H1 (cell line): Measurements from ENCODE around the gene KLHL8. TPM values are rescaled to one million over a fixed set of nuclear protein-coding genes. Genes with fewer than 3 reads are reported as not detected.

Experiments
- CEBPB ChIP-seq: IDR thresholded peaks from 2 replicates; pipeline ENCODE4 v1.6.1; 2012; ENCODE audit warnings: low read depth, low read length
- FOSL1 ChIP-seq: IDR thresholded peaks from 2 replicates; pipeline ENCODE4 v1.6.1; 2011; ENCODE audit warnings: mild to moderate bottlenecking, low read depth, low read length, moderate library complexity; ENCODE audit not compliant: insufficient read depth
- HDAC2 ChIP-seq, 2 experiments: fragments of 300-600 bp in 1 of 2; sonication (generic) in 1 of 2; IDR thresholded peaks; 2 replicates each; pipeline ENCODE4 v1.6.1; 2011 to 2012; ENCODE audit warnings: low read depth in 2 of 2, low read length in 2 of 2, mild to moderate bottlenecking in 2 of 2, moderate library complexity in 2 of 2, borderline replicate concordance in 1 of 2, inconsistent platforms in 1 of 2
- JUND ChIP-seq: IDR thresholded peaks from 2 replicates; pipeline ENCODE4 v1.6.1; 2011; ENCODE audit warnings: mild to moderate bottlenecking, improper control_type of control experiment, low read length
- KDM4A ChIP-seq: IDR thresholded peaks from one replicate; pipeline ENCODE4 v1.7.1; 2012; ENCODE audit warnings: low read depth, mild to moderate bottlenecking, moderate library complexity, low read length, inconsistent platforms; ENCODE audit not compliant: severe bottlenecking
- NRF1 ChIP-seq: IDR thresholded peaks from 2 replicates; pipeline ENCODE4 v1.6.1; 2011; ENCODE audit warnings: mild to moderate bottlenecking, low read depth, low read length, improper control_type of control experiment
- RXRA ChIP-seq: IDR thresholded peaks from 2 replicates; pipeline ENCODE4 v1.6.1; 2011; ENCODE audit warnings: low read depth, mild to moderate bottlenecking, low read length, moderate library complexity; ENCODE audit not compliant: insufficient read depth
- polyA plus RNA-seq, 7 experiments: library from polyadenylated mRNA; depleted of rRNA in 3 of 7; stranded (reverse) in 5 of 7; unstranded in 2 of 7; fragments of >200 nt in 5 of 7; fragments of 200-250 nt in 2 of 7; gene quantifications; 1 replicate in 5 of 7; 2 replicates in 1 of 7; 4 replicates in 1 of 7; pipeline versions ENCODE4 v1.2.1 to v1.2.3, GENCODE V29; 2011 to 2013; ENCODE audit warnings: missing spikeins in 2 of 7, mixed read lengths in 2 of 7
- total RNA-seq: library from RNA; stranded (reverse); fragmentation: NEBNext Ultra II Directional; extraction: Animal tissue kit (Norgen Biotek cat#: 25700); gene quantifications from 2 replicates; pipeline ENCODE4 v1.2.1, GENCODE V29; 2021
- TF ChIP-seq, protein P1 (sequence below): fragments of 300-600 bp; sonication (generic); IDR thresholded peaks from 2 replicates; pipeline ENCODE4 v1.7.1; 2012; ENCODE audit warnings: low read length, moderate library complexity, mild to moderate bottlenecking, inconsistent platforms; ENCODE audit not compliant: insufficient replicate concordance
- TF ChIP-seq, protein P2 (sequence below): IDR thresholded peaks from 2 replicates; pipeline ENCODE4 v1.6.1; 2011; ENCODE audit warnings: low read length, improper control_type of control experiment

Gene KLHL8
- total and polyA plus RNA-seq, 2 of the 8 experiments (the other 6 are each of a cell fraction or from before 2014, with no cell fraction given) = 0.94 to 8.1 TPM

DNA sequence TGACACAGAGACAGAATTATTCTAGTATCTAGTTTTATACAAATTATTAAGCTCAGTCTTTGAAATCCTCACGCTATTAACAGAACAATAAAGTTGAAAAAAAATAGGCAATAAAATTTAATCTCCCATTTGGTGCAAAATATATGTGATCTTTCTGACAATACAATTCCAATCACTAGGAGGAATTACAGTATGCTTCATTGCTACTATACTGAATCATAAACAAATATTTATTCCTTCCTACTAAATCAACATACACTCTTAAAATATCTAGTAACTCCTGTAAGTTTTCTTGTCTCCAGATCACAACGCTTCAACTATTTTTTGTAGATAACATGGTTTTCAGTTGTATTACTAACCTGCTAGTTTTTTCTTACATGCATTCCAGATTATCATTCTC lies 45.7 kb downstream of the KLHL8 start (continued):
- TF ChIP-seq, protein P1, sequence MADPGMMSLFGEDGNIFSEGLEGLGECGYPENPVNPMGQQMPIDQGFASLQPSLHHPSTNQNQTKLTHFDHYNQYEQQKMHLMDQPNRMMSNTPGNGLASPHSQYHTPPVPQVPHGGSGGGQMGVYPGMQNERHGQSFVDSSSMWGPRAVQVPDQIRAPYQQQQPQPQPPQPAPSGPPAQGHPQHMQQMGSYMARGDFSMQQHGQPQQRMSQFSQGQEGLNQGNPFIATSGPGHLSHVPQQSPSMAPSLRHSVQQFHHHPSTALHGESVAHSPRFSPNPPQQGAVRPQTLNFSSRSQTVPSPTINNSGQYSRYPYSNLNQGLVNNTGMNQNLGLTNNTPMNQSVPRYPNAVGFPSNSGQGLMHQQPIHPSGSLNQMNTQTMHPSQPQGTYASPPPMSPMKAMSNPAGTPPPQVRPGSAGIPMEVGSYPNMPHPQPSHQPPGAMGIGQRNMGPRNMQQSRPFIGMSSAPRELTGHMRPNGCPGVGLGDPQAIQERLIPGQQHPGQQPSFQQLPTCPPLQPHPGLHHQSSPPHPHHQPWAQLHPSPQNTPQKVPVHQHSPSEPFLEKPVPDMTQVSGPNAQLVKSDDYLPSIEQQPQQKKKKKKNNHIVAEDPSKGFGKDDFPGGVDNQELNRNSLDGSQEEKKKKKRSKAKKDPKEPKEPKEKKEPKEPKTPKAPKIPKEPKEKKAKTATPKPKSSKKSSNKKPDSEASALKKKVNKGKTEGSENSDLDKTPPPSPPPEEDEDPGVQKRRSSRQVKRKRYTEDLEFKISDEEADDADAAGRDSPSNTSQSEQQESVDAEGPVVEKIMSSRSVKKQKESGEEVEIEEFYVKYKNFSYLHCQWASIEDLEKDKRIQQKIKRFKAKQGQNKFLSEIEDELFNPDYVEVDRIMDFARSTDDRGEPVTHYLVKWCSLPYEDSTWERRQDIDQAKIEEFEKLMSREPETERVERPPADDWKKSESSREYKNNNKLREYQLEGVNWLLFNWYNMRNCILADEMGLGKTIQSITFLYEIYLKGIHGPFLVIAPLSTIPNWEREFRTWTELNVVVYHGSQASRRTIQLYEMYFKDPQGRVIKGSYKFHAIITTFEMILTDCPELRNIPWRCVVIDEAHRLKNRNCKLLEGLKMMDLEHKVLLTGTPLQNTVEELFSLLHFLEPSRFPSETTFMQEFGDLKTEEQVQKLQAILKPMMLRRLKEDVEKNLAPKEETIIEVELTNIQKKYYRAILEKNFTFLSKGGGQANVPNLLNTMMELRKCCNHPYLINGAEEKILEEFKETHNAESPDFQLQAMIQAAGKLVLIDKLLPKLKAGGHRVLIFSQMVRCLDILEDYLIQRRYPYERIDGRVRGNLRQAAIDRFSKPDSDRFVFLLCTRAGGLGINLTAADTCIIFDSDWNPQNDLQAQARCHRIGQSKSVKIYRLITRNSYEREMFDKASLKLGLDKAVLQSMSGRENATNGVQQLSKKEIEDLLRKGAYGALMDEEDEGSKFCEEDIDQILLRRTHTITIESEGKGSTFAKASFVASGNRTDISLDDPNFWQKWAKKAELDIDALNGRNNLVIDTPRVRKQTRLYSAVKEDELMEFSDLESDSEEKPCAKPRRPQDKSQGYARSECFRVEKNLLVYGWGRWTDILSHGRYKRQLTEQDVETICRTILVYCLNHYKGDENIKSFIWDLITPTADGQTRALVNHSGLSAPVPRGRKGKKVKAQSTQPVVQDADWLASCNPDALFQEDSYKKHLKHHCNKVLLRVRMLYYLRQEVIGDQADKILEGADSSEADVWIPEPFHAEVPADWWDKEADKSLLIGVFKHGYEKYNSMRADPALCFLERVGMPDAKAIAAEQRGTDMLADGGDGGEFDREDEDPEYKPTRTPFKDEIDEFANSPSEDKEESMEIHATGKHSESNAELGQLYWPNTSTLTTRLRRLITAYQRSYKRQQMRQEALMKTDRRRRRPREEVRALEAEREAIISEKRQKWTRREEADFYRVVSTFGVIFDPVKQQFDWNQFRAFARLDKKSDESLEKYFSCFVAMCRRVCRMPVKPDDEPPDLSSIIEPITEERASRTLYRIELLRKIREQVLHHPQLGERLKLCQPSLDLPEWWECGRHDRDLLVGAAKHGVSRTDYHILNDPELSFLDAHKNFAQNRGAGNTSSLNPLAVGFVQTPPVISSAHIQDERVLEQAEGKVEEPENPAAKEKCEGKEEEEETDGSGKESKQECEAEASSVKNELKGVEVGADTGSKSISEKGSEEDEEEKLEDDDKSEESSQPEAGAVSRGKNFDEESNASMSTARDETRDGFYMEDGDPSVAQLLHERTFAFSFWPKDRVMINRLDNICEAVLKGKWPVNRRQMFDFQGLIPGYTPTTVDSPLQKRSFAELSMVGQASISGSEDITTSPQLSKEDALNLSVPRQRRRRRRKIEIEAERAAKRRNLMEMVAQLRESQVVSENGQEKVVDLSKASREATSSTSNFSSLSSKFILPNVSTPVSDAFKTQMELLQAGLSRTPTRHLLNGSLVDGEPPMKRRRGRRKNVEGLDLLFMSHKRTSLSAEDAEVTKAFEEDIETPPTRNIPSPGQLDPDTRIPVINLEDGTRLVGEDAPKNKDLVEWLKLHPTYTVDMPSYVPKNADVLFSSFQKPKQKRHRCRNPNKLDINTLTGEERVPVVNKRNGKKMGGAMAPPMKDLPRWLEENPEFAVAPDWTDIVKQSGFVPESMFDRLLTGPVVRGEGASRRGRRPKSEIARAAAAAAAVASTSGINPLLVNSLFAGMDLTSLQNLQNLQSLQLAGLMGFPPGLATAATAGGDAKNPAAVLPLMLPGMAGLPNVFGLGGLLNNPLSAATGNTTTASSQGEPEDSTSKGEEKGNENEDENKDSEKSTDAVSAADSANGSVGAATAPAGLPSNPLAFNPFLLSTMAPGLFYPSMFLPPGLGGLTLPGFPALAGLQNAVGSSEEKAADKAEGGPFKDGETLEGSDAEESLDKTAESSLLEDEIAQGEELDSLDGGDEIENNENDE = no peak
- TF ChIP-seq JUND (no peak), CEBPB (no peak), NRF1 (no peak), KDM4A (no peak), FOSL1 (no peak), HDAC2 (IDR thresholded peaks at IDR 0.05; ENCODE audit: borderline replicate concordance in 1 of 2, low read depth in 2 of 2, low read length in 2 of 2) (no peak), RXRA (no peak)
- TF ChIP-seq, protein P2, sequence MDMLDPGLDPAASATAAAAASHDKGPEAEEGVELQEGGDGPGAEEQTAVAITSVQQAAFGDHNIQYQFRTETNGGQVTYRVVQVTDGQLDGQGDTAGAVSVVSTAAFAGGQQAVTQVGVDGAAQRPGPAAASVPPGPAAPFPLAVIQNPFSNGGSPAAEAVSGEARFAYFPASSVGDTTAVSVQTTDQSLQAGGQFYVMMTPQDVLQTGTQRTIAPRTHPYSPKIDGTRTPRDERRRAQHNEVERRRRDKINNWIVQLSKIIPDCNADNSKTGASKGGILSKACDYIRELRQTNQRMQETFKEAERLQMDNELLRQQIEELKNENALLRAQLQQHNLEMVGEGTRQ = no peak
